Measurements from ENCODE around the gene XPA. TPM values are rescaled to one million over a fixed set of nuclear protein-coding genes. Genes with fewer than 3 reads are reported as not detected.

The XPA gene
- total and polyA plus RNA-seq, 4 experiments from 2014 or later, result 24.0 to 36.2 (median 28.9) TPM

DNA sequence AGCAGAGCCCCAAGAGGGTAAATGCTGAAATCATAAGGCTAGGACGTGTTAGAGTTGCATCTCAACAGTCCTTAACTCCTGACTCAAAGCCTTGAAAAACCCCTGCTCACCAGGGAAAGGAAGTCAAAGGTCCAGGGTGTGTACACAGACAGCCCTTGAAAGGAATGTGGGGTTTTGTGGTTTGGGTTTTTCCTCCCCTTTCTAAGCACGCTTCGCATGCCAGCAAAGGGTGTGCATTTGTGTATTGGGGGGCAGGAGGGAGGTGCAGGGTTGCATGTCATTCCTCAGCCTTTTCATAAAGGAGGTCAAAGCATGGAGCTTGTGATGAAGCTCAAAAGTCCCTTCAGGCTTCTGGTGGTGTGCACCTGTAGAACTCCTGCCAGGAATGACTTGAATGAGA is 17.3 kb upstream of the XPA start:
- no peak overlapping the region for H3K27ac ChIP-seq (ENCODE audit: low read depth, low read length)
- Mint-ChIP-seq H3K9me3 (peaks cover 0 to 2% (median 0%) of the 10 kb centered on the region in 8 donors), H3K27me3 (peaks cover 0 to 3% of the 10 kb centered on the region in 2 donors), H3K36me3 (peaks cover 0 to 3% of the 10 kb centered on the region in 2 donors), H3K4me3 (peak overlapping the region in 5 of 8 donors; percentile 5 to 64 (median 42)), H3K4me1 (peaks cover 15 to 27% (median 20%) of the 10 kb centered on the region in 4 donors), H3K27ac (peak overlapping the region in 1 of 7 donors; percentile 71)
- H3K4me1 ChIP-seq (ENCODE audit: insufficient read depth, low read length), result peaks cover 25% of the 10 kb centered on the region
- DNase-seq, result peak in 1 of 5 donors; percentile 16
- H3K27me3 ChIP-seq (ENCODE audit: insufficient read depth, low read length), result no peaks in the 10 kb centered on the region
- no peak overlapping the region for H3K4me3 ChIP-seq (ENCODE audit: low read length in 2 of 2)
- H3K9me3 ChIP-seq (ENCODE audit: control insufficient read depth in 1 of 2, low read length in 2 of 2), result no peaks in the 10 kb centered on the region
- ChIA-PET POLR2A (ENCODE audit: partially characterized antibody) (interaction anchor here (0.7 to 1.1 kb wide), 4 partner anchors 9 to 208 kb away, joined by 3 to 4 read pairs (median 3); partner anchors contain the start of gene TRMO), CTCF (ENCODE audit: partially characterized antibody) (interaction anchor here (0.7 to 5.4 kb wide), 6 partner anchors 9 to 321 kb away, joined by 3 to 32 read pairs (median 3); no protein-coding TSS in a partner anchor)
- no peaks in the 10 kb centered on the region for H3K36me3 ChIP-seq (ENCODE audit: insufficient read depth, low read length)
- intact Hi-C loops (cut with micrococcal nuclease), result loop anchor here (5.0 kb wide), 1 partner anchor 88 kb away; no protein-coding TSS in a partner anchor

DNA sequence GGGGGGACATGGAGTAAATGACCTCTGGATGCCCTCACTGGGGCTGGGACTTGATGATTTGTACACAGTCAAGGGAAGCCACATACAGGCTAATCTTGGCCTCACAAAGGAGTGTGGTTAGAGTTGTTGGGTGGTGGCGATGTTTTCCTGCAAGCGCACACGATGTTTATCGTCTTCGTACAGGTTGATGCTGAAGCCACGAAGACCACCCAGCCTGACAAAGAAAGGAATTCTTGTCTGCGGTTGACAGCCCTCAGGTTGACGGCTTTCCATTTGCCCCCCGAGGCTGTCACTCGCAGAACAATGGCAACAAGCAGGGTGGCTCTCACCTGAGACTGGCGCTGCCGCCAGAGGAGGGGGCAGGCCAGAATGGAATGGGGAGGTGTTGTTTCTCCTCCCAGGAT is 14.1 kb upstream of the XPA start:
- no peaks in the 10 kb centered on the region for H3K9me3 Mint-ChIP-seq
- intact Hi-C loops (cut with micrococcal nuclease), result loop anchor here (5.0 kb wide), 1 partner anchor 91 kb away; no protein-coding TSS in a partner anchor
- Histone ChIP-seq H3K36me3 (ENCODE audit: insufficient read depth, low read length) (no peaks in the 10 kb centered on the region), H3K27me3 (ENCODE audit: insufficient read depth, low read length) (peaks cover 10% of the 10 kb centered on the region), H3K4me3 (ENCODE audit: low read length in 2 of 2) (no peak overlapping the region), H3K9me3 (ENCODE audit: control insufficient read depth in 1 of 2, low read length in 2 of 2) (no peaks in the 10 kb centered on the region), H3K4me1 (ENCODE audit: insufficient read depth, low read length) (peaks cover 27% of the 10 kb centered on the region), H3K27ac (ENCODE audit: low read depth, low read length) (no peak overlapping the region)
- H3K27me3 Mint-ChIP-seq, result peaks cover 4 to 7% of the 10 kb centered on the region in 2 donors
- H3K4me3 Mint-ChIP-seq, result peak overlapping the region in 5 of 8 donors; percentile 27 to 55 (median 46)
- POLR2A ChIA-PET (ENCODE audit: partially characterized antibody), result no interaction called here
- CTCF ChIA-PET (ENCODE audit: partially characterized antibody), result interaction anchor here (0.6 to 5.4 kb wide), 2 partner anchors 190 to 324 kb away, joined by 3 to 32 read pairs; no protein-coding TSS in a partner anchor
- H3K27ac Mint-ChIP-seq, result peak overlapping the region in 4 of 7 donors; percentile 30 to 57 (median 43)
- H3K4me1 Mint-ChIP-seq, result peaks cover 16 to 37% (median 23%) of the 10 kb centered on the region in 4 donors
- no peaks in the 10 kb centered on the region for H3K36me3 Mint-ChIP-seq
- no peak for DNase-seq

DNA sequence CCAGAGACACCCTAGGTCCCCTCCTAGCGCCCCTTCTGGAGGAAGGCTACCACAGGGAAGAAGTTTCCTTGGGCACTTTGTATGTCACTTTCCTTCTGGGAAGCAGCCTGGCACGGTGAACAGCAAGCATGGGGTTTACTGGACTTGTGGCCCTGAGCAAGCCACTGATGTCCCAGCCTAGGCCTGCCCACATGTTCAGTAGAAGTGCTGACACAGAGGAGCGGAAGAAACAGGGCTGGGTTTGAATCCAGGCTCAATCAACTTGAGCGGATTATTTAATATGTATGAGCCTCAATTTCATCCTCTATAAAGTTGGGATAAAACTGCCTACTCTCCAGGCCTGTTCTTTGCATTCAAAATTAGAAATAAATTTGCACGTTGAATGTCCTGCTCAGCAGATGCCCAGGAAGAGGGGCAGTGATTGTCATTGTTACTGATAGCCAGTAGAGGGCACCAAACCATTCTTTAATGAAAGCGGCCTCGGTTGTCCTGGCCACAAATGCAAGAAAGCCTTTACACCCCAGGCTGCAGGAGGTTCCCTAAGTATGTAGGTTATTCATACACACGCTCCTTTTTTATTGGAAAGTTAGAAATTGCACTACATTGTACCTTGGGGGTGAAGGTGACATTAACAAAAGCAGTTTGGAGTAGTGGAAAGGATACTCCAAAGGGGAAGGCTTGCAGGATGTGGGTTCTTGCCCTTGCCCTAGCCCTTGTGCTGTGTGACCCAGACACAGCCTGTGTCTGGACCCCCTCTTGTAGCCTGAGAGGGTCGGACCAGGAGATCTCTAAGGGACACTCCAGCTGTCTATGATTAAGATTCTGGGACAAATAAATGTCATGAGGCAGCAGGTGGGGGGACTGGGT is 13.4 kb upstream of the XPA start:
- no peaks in the 10 kb centered on the region for H3K36me3 Mint-ChIP-seq
- no peaks in the 10 kb centered on the region for H3K9me3 Mint-ChIP-seq
- DNase-seq, result peak; percentile 55 to 65 (median 60)
- H3K4me1 ChIP-seq (ENCODE audit: insufficient read depth, low read length), result peaks cover 34% of the 10 kb centered on the region
- peak overlapping the region in 3 of 7 donors; percentile 30 to 57 (median 45) for H3K27ac Mint-ChIP-seq
- H3K27me3 Mint-ChIP-seq, result peaks cover 4 to 7% of the 10 kb centered on the region in 2 donors
- no peaks in the 10 kb centered on the region for H3K9me3 ChIP-seq (ENCODE audit: control insufficient read depth in 1 of 2, low read length in 2 of 2)
- H3K4me3 ChIP-seq (ENCODE audit: low read length in 2 of 2), result no peak overlapping the region
- intact Hi-C loops (cut with micrococcal nuclease), result loop anchor here (1.0 to 5.0 kb wide), 7 partner anchors 92 to 553 kb away; no protein-coding TSS in a partner anchor
- peak overlapping the region in 6 of 8 donors; percentile 13 to 55 (median 42) for H3K4me3 Mint-ChIP-seq
- no peak overlapping the region for H3K27ac ChIP-seq (ENCODE audit: low read depth, low read length)
- peaks cover 10% of the 10 kb centered on the region for H3K27me3 ChIP-seq (ENCODE audit: insufficient read depth, low read length)
- peaks cover 23 to 44% (median 30%) of the 10 kb centered on the region in 4 donors for H3K4me1 Mint-ChIP-seq
- H3K36me3 ChIP-seq (ENCODE audit: insufficient read depth, low read length), result no peaks in the 10 kb centered on the region
- CTCF ChIA-PET (ENCODE audit: partially characterized antibody), result interaction anchor here (0.6 to 5.4 kb wide), 2 partner anchors 191 to 325 kb away, joined by 3 to 32 read pairs; no protein-coding TSS in a partner anchor
- POLR2A ChIA-PET (ENCODE audit: partially characterized antibody), result no interaction called here

DNA sequence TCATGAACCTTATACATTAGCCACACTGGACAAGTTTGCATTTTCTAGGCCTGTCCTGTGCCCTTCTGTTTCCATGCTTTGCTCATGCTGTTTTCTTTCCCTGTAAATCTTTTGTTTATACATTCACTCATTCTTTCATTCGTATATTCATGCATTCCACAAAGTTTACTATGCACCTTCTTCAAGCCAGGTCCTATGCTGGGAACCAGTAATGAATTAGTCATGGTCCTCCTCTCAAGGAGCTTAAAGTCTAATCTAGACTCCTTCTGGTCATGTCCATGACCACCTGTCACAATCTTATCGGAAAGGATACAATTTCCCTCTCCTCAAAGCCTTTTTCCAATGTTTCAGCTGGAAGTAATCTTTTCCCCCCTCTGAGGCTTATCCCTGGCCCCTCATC is 9.1 kb upstream of the XPA start:
- H3K9me3 Mint-ChIP-seq, result no peaks in the 10 kb centered on the region
- H3K27me3 ChIP-seq (ENCODE audit: insufficient read depth, low read length), result peaks cover 10% of the 10 kb centered on the region
- ChIA-PET CTCF (ENCODE audit: partially characterized antibody) (interaction anchor here (0.8 to 2.0 kb wide), 5 partner anchors 9 to 195 kb away, joined by 3 to 10 read pairs (median 4); no protein-coding TSS in a partner anchor), POLR2A (ENCODE audit: partially characterized antibody) (interaction anchor here (0.9 to 2.9 kb wide), 4 partner anchors 10 to 550 kb away, joined by 3 to 21 read pairs (median 6); partner anchors contain the start of genes TRMO and XPA)
- intact Hi-C loops (cut with micrococcal nuclease), result no loop called here
- H3K27me3 Mint-ChIP-seq, result peaks cover 4 to 7% of the 10 kb centered on the region in 2 donors
- H3K36me3 ChIP-seq (ENCODE audit: insufficient read depth, low read length), result no peaks in the 10 kb centered on the region
- no peak overlapping the region for H3K27ac Mint-ChIP-seq
- H3K36me3 Mint-ChIP-seq, result no peaks in the 10 kb centered on the region
- peaks cover 19 to 47% (median 29%) of the 10 kb centered on the region in 4 donors for H3K4me1 Mint-ChIP-seq
- H3K4me3 ChIP-seq (ENCODE audit: low read length in 2 of 2), result no peak overlapping the region
- peak overlapping the region in 1 of 8 donors; percentile 35 for H3K4me3 Mint-ChIP-seq
- H3K27ac ChIP-seq (ENCODE audit: low read depth, low read length), result no peak overlapping the region
- no peak for DNase-seq
- no peaks in the 10 kb centered on the region for H3K9me3 ChIP-seq (ENCODE audit: control insufficient read depth in 1 of 2, low read length in 2 of 2)
- H3K4me1 ChIP-seq (ENCODE audit: insufficient read depth, low read length), result peaks cover 31% of the 10 kb centered on the region

DNA sequence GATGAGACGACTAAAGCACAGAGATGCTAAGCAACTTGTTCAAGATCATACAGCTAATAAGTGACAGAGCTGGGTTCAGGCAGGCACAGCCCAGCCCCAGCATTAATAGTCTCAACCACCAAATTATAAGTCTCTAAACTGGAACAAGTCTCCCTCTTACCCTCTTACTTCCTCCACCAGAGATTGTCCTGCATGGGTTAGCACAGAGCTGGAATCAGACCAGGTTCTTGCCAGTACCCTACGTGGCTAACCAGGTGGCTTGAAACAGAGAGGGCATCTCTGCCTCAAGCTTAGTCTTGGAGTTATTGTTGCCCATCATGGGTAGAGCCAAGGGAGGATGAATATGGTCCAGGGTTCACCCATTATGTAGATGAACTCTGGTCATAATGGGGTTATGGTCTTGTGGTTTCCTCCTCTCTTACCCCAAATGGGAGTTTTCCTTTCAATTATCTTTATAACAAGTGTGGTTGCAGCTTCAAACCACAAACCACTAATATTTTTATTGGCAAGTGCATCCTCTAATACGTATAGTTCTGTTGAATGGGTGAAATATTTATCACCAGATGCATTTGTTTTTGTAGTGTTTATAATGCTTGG is 8.3 kb upstream of the XPA start:
- intact Hi-C loops (cut with micrococcal nuclease), result no loop called here

DNA sequence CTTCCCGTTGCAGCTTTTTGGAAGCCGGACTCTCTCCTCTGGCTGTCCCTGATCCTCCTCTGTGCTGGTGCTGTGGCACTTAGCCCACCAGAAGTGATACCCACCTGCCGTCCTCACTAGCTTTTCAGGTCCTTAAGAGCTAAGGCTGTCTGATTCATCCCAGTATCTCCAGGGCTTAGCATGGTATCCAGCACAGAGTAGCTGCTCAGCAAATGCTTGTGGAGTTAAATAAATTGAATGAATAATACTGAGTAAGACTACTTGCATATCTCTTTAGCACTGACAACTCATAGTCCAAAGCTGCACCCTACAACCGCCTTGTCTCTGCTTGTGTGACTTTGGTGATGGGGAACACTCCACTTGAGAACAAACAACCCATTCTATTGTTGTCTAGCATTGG is 7.7 kb upstream of the XPA start:
- ChIA-PET POLR2A (ENCODE audit: partially characterized antibody) (interaction anchor here (0.7 to 2.9 kb wide), 5 partner anchors 8 to 292 kb away, joined by 3 to 21 read pairs (median 4); partner anchors contain the start of genes TRMO and XPA), CTCF (ENCODE audit: partially characterized antibody) (interaction anchor here (1.0 to 2.0 kb wide), 5 partner anchors 10 to 218 kb away, joined by 3 to 10 read pairs (median 3); no protein-coding TSS in a partner anchor)
- no peaks in the 10 kb centered on the region for H3K9me3 ChIP-seq (ENCODE audit: control insufficient read depth in 1 of 2, low read length in 2 of 2)
- peaks cover 4% of the 10 kb centered on the region in 2 donors for H3K27me3 Mint-ChIP-seq
- H3K36me3 ChIP-seq (ENCODE audit: insufficient read depth, low read length), result no peaks in the 10 kb centered on the region
- H3K9me3 Mint-ChIP-seq, result peaks cover 0 to 2% (median 0%) of the 10 kb centered on the region in 8 donors
- intact Hi-C loops (cut with micrococcal nuclease), result no loop called here
- H3K27me3 ChIP-seq (ENCODE audit: insufficient read depth, low read length), result peaks cover 10% of the 10 kb centered on the region
- no peaks in the 10 kb centered on the region for H3K36me3 Mint-ChIP-seq
- H3K4me3 Mint-ChIP-seq, result no peak overlapping the region
- no peak overlapping the region for H3K4me3 ChIP-seq (ENCODE audit: low read length in 2 of 2)
- peaks cover 24% of the 10 kb centered on the region for H3K4me1 ChIP-seq (ENCODE audit: insufficient read depth, low read length)
- no peak overlapping the region for H3K27ac ChIP-seq (ENCODE audit: low read depth, low read length)
- DNase-seq, result no peak
- no peak overlapping the region for H3K27ac Mint-ChIP-seq
- H3K4me1 Mint-ChIP-seq, result peaks cover 15 to 39% (median 25%) of the 10 kb centered on the region in 4 donors

More for the DNA sequence above, 8.3 kb upstream of the XPA start:
- Histone ChIP-seq H3K9me3 (ENCODE audit: control insufficient read depth in 1 of 2, low read length in 2 of 2) (no peaks in the 10 kb centered on the region), H3K36me3 (ENCODE audit: insufficient read depth, low read length) (no peaks in the 10 kb centered on the region), H3K4me3 (ENCODE audit: low read length in 2 of 2) (no peak overlapping the region), H3K4me1 (ENCODE audit: insufficient read depth, low read length) (peaks cover 24% of the 10 kb centered on the region), H3K27ac (ENCODE audit: low read depth, low read length) (no peak overlapping the region), H3K27me3 (ENCODE audit: insufficient read depth, low read length) (peaks cover 10% of the 10 kb centered on the region)
- peak in 3 of 5 donors; percentile 26 to 45 (median 37) for DNase-seq
- H3K36me3 Mint-ChIP-seq, result no peaks in the 10 kb centered on the region
- peaks cover 4% of the 10 kb centered on the region in 2 donors for H3K27me3 Mint-ChIP-seq
- peak overlapping the region in 2 of 7 donors; percentile 14 to 47 for H3K27ac Mint-ChIP-seq
- H3K4me1 Mint-ChIP-seq, result peaks cover 15 to 39% (median 24%) of the 10 kb centered on the region in 4 donors
- peak overlapping the region in 2 of 8 donors; percentile 19 to 29 for H3K4me3 Mint-ChIP-seq
- peaks cover 0 to 2% (median 0%) of the 10 kb centered on the region in 8 donors for H3K9me3 Mint-ChIP-seq
- ChIA-PET CTCF (ENCODE audit: partially characterized antibody) (interaction anchor here (0.8 to 2.0 kb wide), 8 partner anchors 9 to 217 kb away, joined by 3 to 10 read pairs (median 3); no protein-coding TSS in a partner anchor), POLR2A (ENCODE audit: partially characterized antibody) (interaction anchor here (0.7 to 2.9 kb wide), 7 partner anchors 9 to 551 kb away, joined by 3 to 21 read pairs (median 3); partner anchors contain the start of genes TRMO and XPA)

Measured in CD4-positive, alpha-beta memory T cell (primary cell).